Calu3 (cell line): ENCODE measurements around the gene ADAMTS17. TPM values are rescaled to one million over a fixed set of nuclear protein-coding genes. Genes with fewer than 3 reads are reported as not detected.

Source experiments
- Bru-seq: library from RNA; stranded (reverse); fragments of 400-500 nt; gene quantifications from one replicate; lab custom pipeline; 2021; lab: Mats Ljungman, UMichigan
- BruChase-seq, 2 experiments: library from RNA; stranded (reverse); fragments of 400-500 nt; gene quantifications; one replicate each; lab custom pipeline; 2021; lab: Mats Ljungman, UMichigan
- BruUV-seq: library from RNA; stranded (reverse); fragments of 400-500 nt; replicated peaks from 2 replicates; lab custom pipeline; 2021; lab: Mats Ljungman, UMichigan
- CTCF ChIA-PET: fragments of 300-600 bp; sonication (Branson Sonifier 250); formaldehyde crosslinking; loops from one replicate; lab custom pipeline; 2022; ENCODE audit warnings: antibody characterized with exemption; lab: Charles Lee
- DNase-seq: peaks from one replicate; pipeline ENCODE4 v3.0.0; 2022
- H3K27ac Mint-ChIP-seq: one replicate; pipeline ENCODE4 v1.8.0; 2022; ENCODE audit warnings: mixed read lengths; ENCODE audit not compliant: unreplicated experiment
- H3K27me3 Mint-ChIP-seq: one replicate; pipeline ENCODE4 v1.8.0; 2022; ENCODE audit warnings: mixed read lengths; ENCODE audit not compliant: unreplicated experiment
- H3K36me3 Mint-ChIP-seq: one replicate; pipeline ENCODE4 v1.8.0; 2022; ENCODE audit warnings: mild to moderate bottlenecking, moderate library complexity, mixed read lengths; ENCODE audit not compliant: insufficient read depth, unreplicated experiment
- H3K4me1 Mint-ChIP-seq: one replicate; pipeline ENCODE4 v1.8.0; 2022; ENCODE audit warnings: mild to moderate bottlenecking, low read depth, mixed read lengths; ENCODE audit not compliant: unreplicated experiment
- H3K4me3 Mint-ChIP-seq: one replicate; pipeline ENCODE4 v1.8.0; 2022; ENCODE audit warnings: mild to moderate bottlenecking, low read depth, moderate library complexity, mixed read lengths; ENCODE audit not compliant: unreplicated experiment
- H3K9me3 Mint-ChIP-seq: one replicate; pipeline ENCODE4 v1.8.0; 2022; ENCODE audit warnings: low read depth, mixed read lengths; ENCODE audit not compliant: unreplicated experiment
- intact Hi-C: fragments of 100-400 bp; cut with micrococcal nuclease; formaldehyde crosslinking; loops from one replicate; pipeline ENCODE4 v1.10.0; 2022; ENCODE audit not compliant: unreplicated experiment
- long read RNA-seq: library from polyadenylated mRNA; stranded (forward); transcript quantifications from one replicate; pipeline ENCODE4 v2.0.0, GENCODE V29; 2022
- total RNA-seq: library from RNA; stranded (reverse); gene quantifications from 2 replicates; pipeline ENCODE4 v1.2.3, GENCODE V29; 2022
- TF ChIP-seq, protein P1 (sequence below): fragments of 200-600 bp; IDR thresholded peaks from one replicate; pipeline ENCODE4 v1.8.0; 2022; ENCODE audit warnings: antibody characterized with exemption; ENCODE audit not compliant: unreplicated experiment

ADAMTS17 gene, protein sequence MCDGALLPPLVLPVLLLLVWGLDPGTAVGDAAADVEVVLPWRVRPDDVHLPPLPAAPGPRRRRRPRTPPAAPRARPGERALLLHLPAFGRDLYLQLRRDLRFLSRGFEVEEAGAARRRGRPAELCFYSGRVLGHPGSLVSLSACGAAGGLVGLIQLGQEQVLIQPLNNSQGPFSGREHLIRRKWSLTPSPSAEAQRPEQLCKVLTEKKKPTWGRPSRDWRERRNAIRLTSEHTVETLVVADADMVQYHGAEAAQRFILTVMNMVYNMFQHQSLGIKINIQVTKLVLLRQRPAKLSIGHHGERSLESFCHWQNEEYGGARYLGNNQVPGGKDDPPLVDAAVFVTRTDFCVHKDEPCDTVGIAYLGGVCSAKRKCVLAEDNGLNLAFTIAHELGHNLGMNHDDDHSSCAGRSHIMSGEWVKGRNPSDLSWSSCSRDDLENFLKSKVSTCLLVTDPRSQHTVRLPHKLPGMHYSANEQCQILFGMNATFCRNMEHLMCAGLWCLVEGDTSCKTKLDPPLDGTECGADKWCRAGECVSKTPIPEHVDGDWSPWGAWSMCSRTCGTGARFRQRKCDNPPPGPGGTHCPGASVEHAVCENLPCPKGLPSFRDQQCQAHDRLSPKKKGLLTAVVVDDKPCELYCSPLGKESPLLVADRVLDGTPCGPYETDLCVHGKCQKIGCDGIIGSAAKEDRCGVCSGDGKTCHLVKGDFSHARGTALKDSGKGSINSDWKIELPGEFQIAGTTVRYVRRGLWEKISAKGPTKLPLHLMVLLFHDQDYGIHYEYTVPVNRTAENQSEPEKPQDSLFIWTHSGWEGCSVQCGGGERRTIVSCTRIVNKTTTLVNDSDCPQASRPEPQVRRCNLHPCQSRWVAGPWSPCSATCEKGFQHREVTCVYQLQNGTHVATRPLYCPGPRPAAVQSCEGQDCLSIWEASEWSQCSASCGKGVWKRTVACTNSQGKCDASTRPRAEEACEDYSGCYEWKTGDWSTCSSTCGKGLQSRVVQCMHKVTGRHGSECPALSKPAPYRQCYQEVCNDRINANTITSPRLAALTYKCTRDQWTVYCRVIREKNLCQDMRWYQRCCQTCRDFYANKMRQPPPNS
- total RNA-seq (3.5 and 7.3 TPM in 2 replicates), Bru-seq, nascent RNA (percentile 34 among the genes with signal in this experiment), BruChase-seq, experiment 1, labeled RNA remaining after a 6-hour chase (percentile 26 among the genes with signal in this experiment), BruChase-seq, experiment 2, labeled RNA remaining after a 2-hour chase (percentile 34 among the genes with signal in this experiment)
- long read RNA-seq, partial matches to known transcripts = 0 of 1 reads
- long read RNA-seq, other reads (novel, unspliced or antisense) = 1 of 1 reads

DNA sequence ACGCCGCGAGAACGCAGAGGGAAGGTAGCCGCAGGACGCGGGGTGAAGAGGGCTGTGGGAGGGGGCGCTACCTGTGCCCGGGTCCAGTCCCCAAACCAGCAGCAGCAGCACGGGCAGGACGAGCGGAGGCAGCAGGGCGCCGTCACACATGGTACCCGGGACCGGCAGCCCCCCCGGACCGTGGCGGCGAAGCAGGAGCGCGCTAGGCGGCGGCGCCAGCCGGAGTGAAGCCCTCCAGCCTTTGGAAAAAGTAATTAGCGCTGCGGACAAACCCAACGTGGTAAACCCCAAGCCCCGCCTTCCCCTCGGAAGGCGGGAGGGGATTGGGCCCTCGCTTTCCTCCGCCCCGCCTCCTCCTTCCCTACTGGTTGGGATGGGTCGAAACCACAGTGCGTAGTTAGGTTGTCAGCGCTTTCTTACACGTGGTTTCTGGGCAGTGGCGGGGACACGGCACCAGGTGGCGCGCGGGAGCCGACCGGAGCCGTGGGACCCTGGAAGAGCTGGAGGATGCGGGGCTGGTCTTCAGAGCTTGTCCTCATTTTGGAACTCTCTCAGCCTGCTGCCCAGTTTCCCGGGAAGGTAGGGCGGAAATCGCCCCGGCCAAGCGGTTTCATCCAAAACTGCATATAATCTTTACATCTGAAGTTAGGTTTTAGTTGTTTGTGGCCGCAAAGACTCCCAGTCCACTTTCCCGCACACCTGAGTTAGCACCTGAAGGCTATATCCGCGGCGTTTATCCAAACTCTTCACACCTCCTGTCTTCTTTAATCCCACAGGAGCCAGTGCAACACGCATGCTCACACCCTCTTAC is at the start of gene ADAMTS17:
Gene ADAMTS17 (minus strand): TSS at position 226 of the 811 bp plus-strand sequence. CDS start 76 bp downstream, at position 150.
- H3K27me3 Mint-ChIP-seq = peaks cover 75% of the 10 kb centered on the region
- DNase-seq = peak; percentile 96
- peaks cover 16% of the 10 kb centered on the region for H3K36me3 Mint-ChIP-seq
- H3K27ac Mint-ChIP-seq = no peak within 1 kb of the TSS
- intact Hi-C loops = loop anchor here (2.0 to 10.0 kb wide), 2 partner anchors 41 to 1067 kb away; no protein-coding TSS in a partner anchor
- H3K9me3 Mint-ChIP-seq = no peaks in the 10 kb centered on the region
- peaks cover 7% of the 10 kb centered on the region for H3K4me1 Mint-ChIP-seq
- no TSS peak for BruUV-seq
- H3K4me3 Mint-ChIP-seq = peak within 1 kb of the TSS; percentile 62
- TF ChIP-seq, protein P1, sequence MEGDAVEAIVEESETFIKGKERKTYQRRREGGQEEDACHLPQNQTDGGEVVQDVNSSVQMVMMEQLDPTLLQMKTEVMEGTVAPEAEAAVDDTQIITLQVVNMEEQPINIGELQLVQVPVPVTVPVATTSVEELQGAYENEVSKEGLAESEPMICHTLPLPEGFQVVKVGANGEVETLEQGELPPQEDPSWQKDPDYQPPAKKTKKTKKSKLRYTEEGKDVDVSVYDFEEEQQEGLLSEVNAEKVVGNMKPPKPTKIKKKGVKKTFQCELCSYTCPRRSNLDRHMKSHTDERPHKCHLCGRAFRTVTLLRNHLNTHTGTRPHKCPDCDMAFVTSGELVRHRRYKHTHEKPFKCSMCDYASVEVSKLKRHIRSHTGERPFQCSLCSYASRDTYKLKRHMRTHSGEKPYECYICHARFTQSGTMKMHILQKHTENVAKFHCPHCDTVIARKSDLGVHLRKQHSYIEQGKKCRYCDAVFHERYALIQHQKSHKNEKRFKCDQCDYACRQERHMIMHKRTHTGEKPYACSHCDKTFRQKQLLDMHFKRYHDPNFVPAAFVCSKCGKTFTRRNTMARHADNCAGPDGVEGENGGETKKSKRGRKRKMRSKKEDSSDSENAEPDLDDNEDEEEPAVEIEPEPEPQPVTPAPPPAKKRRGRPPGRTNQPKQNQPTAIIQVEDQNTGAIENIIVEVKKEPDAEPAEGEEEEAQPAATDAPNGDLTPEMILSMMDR = peak; percentile 88
- CTCF ChIA-PET = interaction anchor here (0.6 to 1.3 kb wide), 7 partner anchors 9 to 665 kb away, joined by 3 to 13 read pairs (median 4); partner anchors contain the start of genes ASB7 and LINS1

GRCh38 chr15:100385300-100386050 is 43.7 kb upstream of the ADAMTS17 start:
- H3K9me3 Mint-ChIP-seq = peaks cover 2% of the 10 kb centered on the region
- BruUV-seq = no TSS peak
- CTCF ChIA-PET = interaction anchor here (3.6 kb wide), 1 partner anchor 35 kb away, joined by 42 read pairs; no protein-coding TSS in a partner anchor
- TF ChIP-seq, protein P1 = no peak
- no peak for DNase-seq
- H3K27ac Mint-ChIP-seq = no peak overlapping the region
- H3K4me1 Mint-ChIP-seq = no peaks in the 10 kb centered on the region
- intact Hi-C loops = no loop called here
- no peaks in the 10 kb centered on the region for H3K36me3 Mint-ChIP-seq
- no peak overlapping the region for H3K4me3 Mint-ChIP-seq
- peaks cover 32% of the 10 kb centered on the region for H3K27me3 Mint-ChIP-seq

GRCh38 chr15:100384108-100384410 is 42.3 kb upstream of the ADAMTS17 start:
- Mint-ChIP-seq H3K27me3 (peaks cover 30% of the 10 kb centered on the region), H3K4me1 (no peaks in the 10 kb centered on the region), H3K9me3 (peaks cover 2% of the 10 kb centered on the region), H3K36me3 (no peaks in the 10 kb centered on the region), H3K27ac (no peak overlapping the region), H3K4me3 (no peak overlapping the region)
- no peak for DNase-seq
- CTCF ChIA-PET = interaction anchor here (1.0 to 3.6 kb wide), 4 partner anchors 34 to 651 kb away, joined by 3 to 42 read pairs (median 8); partner anchors contain the start of genes ADAMTS17 and LYSMD4
- BruUV-seq = no TSS peak
- TF ChIP-seq, protein P1 = no peak
- intact Hi-C loops = loop anchor here (5.0 kb wide), 1 partner anchor 457 kb away; no protein-coding TSS in a partner anchor
